ENCODE measurements around the gene TMEM74B.

Gene TMEM74B

GRCh38 chr20:1185316-1185741, 548 bp upstream of the TMEM74B start:
- H3K79me2 ChIP-seq (ENCODE audit: insufficient read depth, low read length) = no peaks in the 10 kb centered on the region
- no peaks in the 10 kb centered on the region for H3K4me1 ChIP-seq (ENCODE audit: insufficient read depth, low read length, poor library complexity, severe bottlenecking)
- no peaks in the 10 kb centered on the region for H4K20me1 ChIP-seq (ENCODE audit: insufficient read depth, low read length, poor library complexity, severe bottlenecking)
- H3K9ac ChIP-seq (ENCODE audit: low read depth, low read length, poor library complexity, severe bottlenecking) = no peak overlapping the region
- H3F3A ChIP-seq (ENCODE audit: low read depth) = no peaks in the 10 kb centered on the region
- H2AFZ ChIP-seq (ENCODE audit: low read length) = no peak overlapping the region
- no peak overlapping the region for H3K4me3 ChIP-seq (ENCODE audit: low read length, poor library complexity, severe bottlenecking)
- no peaks in the 10 kb centered on the region for H3K36me3 ChIP-seq (ENCODE audit: insufficient read depth, low read length)
- no peaks in the 10 kb centered on the region for H3K9me2 ChIP-seq (replicated peaks; ENCODE audit: low read depth, low read length)
- H3K9me3 ChIP-seq (ENCODE audit: insufficient read depth, low read depth, low read length) = no peaks in the 10 kb centered on the region
- no peak for TF ChIP-seq CTCF (conservative IDR thresholded peaks at IDR 0.05; ENCODE audit: low read length)
- no peak for TF ChIP-seq EZH2phosphoT487 (IDR thresholded peaks at IDR 0.05; ENCODE audit: borderline replicate concordance)
- H3K4me2 ChIP-seq (ENCODE audit: low read depth, low read length, poor library complexity, severe bottlenecking) = no peak overlapping the region
- no peaks in the 10 kb centered on the region for H3K27me3 ChIP-seq (ENCODE audit: insufficient read depth, low read length, poor library complexity, severe bottlenecking)

- Histone ChIP-seq H3K9me3 (ENCODE audit: insufficient read depth, low read depth, low read length) (no peaks in the 10 kb centered on the region), H3K9ac (ENCODE audit: low read depth, low read length, poor library complexity, severe bottlenecking) (no peak overlapping the region), H3K4me3 (ENCODE audit: low read length, poor library complexity, severe bottlenecking) (no peak overlapping the region), H3K4me1 (ENCODE audit: insufficient read depth, low read length, poor library complexity, severe bottlenecking) (no peaks in the 10 kb centered on the region), H3F3A (ENCODE audit: low read depth) (no peaks in the 10 kb centered on the region), H2AFZ (ENCODE audit: low read length) (no peak overlapping the region), H3K27me3 (ENCODE audit: insufficient read depth, low read length, poor library complexity, severe bottlenecking) (no peaks in the 10 kb centered on the region), H3K4me2 (ENCODE audit: low read depth, low read length, poor library complexity, severe bottlenecking) (no peak overlapping the region), H4K20me1 (ENCODE audit: insufficient read depth, low read length, poor library complexity, severe bottlenecking) (no peaks in the 10 kb centered on the region), H3K36me3 (ENCODE audit: insufficient read depth, low read length) (no peaks in the 10 kb centered on the region), H3K79me2 (ENCODE audit: insufficient read depth, low read length) (no peaks in the 10 kb centered on the region), H3K9me2 (replicated peaks; ENCODE audit: low read depth, low read length) (no peaks in the 10 kb centered on the region)
- no peak for TF ChIP-seq EZH2phosphoT487 (IDR thresholded peaks at IDR 0.05; ENCODE audit: borderline replicate concordance)
Observed at GRCh38 chr20:1184260-1184637, 532 bp downstream of the TMEM74B start.

- no peak overlapping the region for H3K4me2 ChIP-seq (ENCODE audit: low read depth, low read length, poor library complexity, severe bottlenecking)
- no peaks in the 10 kb centered on the region for H3K9me2 ChIP-seq (replicated peaks; ENCODE audit: low read depth, low read length)
- no peak overlapping the region for H2AFZ ChIP-seq (ENCODE audit: low read length)
- no peaks in the 10 kb centered on the region for H3K27me3 ChIP-seq (ENCODE audit: insufficient read depth, low read length, poor library complexity, severe bottlenecking)
- H3K4me1 ChIP-seq (ENCODE audit: insufficient read depth, low read length, poor library complexity, severe bottlenecking) = no peaks in the 10 kb centered on the region
- no peaks in the 10 kb centered on the region for H3F3A ChIP-seq (ENCODE audit: low read depth)
- H4K20me1 ChIP-seq (ENCODE audit: insufficient read depth, low read length, poor library complexity, severe bottlenecking) = no peaks in the 10 kb centered on the region
- H3K79me2 ChIP-seq (ENCODE audit: insufficient read depth, low read length) = no peaks in the 10 kb centered on the region
- H3K9ac ChIP-seq (ENCODE audit: low read depth, low read length, poor library complexity, severe bottlenecking) = no peak overlapping the region
- no peaks in the 10 kb centered on the region for H3K9me3 ChIP-seq (ENCODE audit: insufficient read depth, low read depth, low read length)
- no peak overlapping the region for H3K4me3 ChIP-seq (ENCODE audit: low read length, poor library complexity, severe bottlenecking)
- H3K36me3 ChIP-seq (ENCODE audit: insufficient read depth, low read length) = no peaks in the 10 kb centered on the region
- TF ChIP-seq EZH2phosphoT487 (IDR thresholded peaks at IDR 0.05; ENCODE audit: borderline replicate concordance) (no peak), CTCF (conservative IDR thresholded peaks at IDR 0.05; ENCODE audit: low read length) (no peak)
Observed at GRCh38 chr20:1183153-1183552, 1.6 kb downstream of the TMEM74B start.

- Histone ChIP-seq H3K9me3 (ENCODE audit: insufficient read depth, low read depth, low read length) (no peaks in the 10 kb centered on the region), H3K9ac (ENCODE audit: low read depth, low read length, poor library complexity, severe bottlenecking) (no peak overlapping the region), H3K79me2 (ENCODE audit: insufficient read depth, low read length) (no peaks in the 10 kb centered on the region), H3K36me3 (ENCODE audit: insufficient read depth, low read length) (no peaks in the 10 kb centered on the region), H4K20me1 (ENCODE audit: insufficient read depth, low read length, poor library complexity, severe bottlenecking) (no peaks in the 10 kb centered on the region), H3K27me3 (ENCODE audit: insufficient read depth, low read length, poor library complexity, severe bottlenecking) (no peaks in the 10 kb centered on the region), H3K4me3 (ENCODE audit: low read length, poor library complexity, severe bottlenecking) (no peak overlapping the region), H3K9me2 (replicated peaks; ENCODE audit: low read depth, low read length) (no peaks in the 10 kb centered on the region), H3K4me1 (ENCODE audit: insufficient read depth, low read length, poor library complexity, severe bottlenecking) (no peaks in the 10 kb centered on the region), H2AFZ (ENCODE audit: low read length) (no peak overlapping the region), H3K4me2 (ENCODE audit: low read depth, low read length, poor library complexity, severe bottlenecking) (no peak overlapping the region), H3F3A (ENCODE audit: low read depth) (no peaks in the 10 kb centered on the region)
- TF ChIP-seq EZH2phosphoT487 (IDR thresholded peaks at IDR 0.05; ENCODE audit: borderline replicate concordance) (no peak), CTCF (conservative IDR thresholded peaks at IDR 0.05; ENCODE audit: low read length) (no peak)
Observed at GRCh38 chr20:1182106-1182505, 2.7 kb downstream of the TMEM74B start.

All from Loucy (cell line).